ENCODE measurements around the gene CTNNA3.
"Not testable (repeated sequence)": the region's sequence is repeated elsewhere in the genome, so short reads cannot be mapped to it uniquely, and the experiment has no call there.

Gene CTNNA3

GRCh38 chr10:66349726-66350125 is 1346.3 kb downstream of the CTNNA3 start:
- no peak for TF ChIP-seq CTCF (conservative IDR thresholded peaks at IDR 0.05; ENCODE audit: low read length)
- no peak for DNase-seq (ENCODE audit: low read depth)
- H3K4me3 ChIP-seq (ENCODE audit: low read length): no peak overlapping the region

- TF ChIP-seq CTCF (conservative IDR thresholded peaks at IDR 0.05; ENCODE audit: low read length): no peak
- H3K4me3 ChIP-seq (ENCODE audit: low read length): no peak overlapping the region
- no peak for DNase-seq (ENCODE audit: low read depth)
Measured at GRCh38 chr10:66349076-66349475, 1346.9 kb downstream of the CTNNA3 start.

- no peak for TF ChIP-seq CTCF (conservative IDR thresholded peaks at IDR 0.05; ENCODE audit: low read length)
- no peak for DNase-seq (ENCODE audit: low read depth)
- H3K4me3 ChIP-seq (ENCODE audit: low read length): no peak overlapping the region
Measured at GRCh38 chr10:66337211-66337610, 1358.8 kb downstream of the CTNNA3 start.

- TF ChIP-seq CTCF (conservative IDR thresholded peaks at IDR 0.05; ENCODE audit: low read length): no peak
- no peak overlapping the region for H3K4me3 ChIP-seq (ENCODE audit: low read length)
- DNase-seq (ENCODE audit: low read depth): no peak
Measured at GRCh38 chr10:66336791-66337190, 1359.2 kb downstream of the CTNNA3 start.

GRCh38 chr10:66335753-66336152 is 1360.2 kb downstream of the CTNNA3 start:
- H3K4me3 ChIP-seq (ENCODE audit: low read length); DNase-seq (ENCODE audit: low read depth): not testable (repeated sequence)

GRCh38 chr10:66329147-66329546 is 1366.8 kb downstream of the CTNNA3 start:
- H3K4me3 ChIP-seq (ENCODE audit: low read length): no peak overlapping the region
- DNase-seq (ENCODE audit: low read depth): no peak
- no peak for TF ChIP-seq CTCF (conservative IDR thresholded peaks at IDR 0.05; ENCODE audit: low read length)

GRCh38 chr10:66326876-66327275 is 1369.1 kb downstream of the CTNNA3 start:
- TF ChIP-seq CTCF (conservative IDR thresholded peaks at IDR 0.05; ENCODE audit: low read length): no peak
- no peak for DNase-seq (ENCODE audit: low read depth)
- H3K4me3 ChIP-seq (ENCODE audit: low read length): no peak overlapping the region

GRCh38 chr10:66322777-66323176 is 1373.2 kb downstream of the CTNNA3 start:
- H3K4me3 ChIP-seq (ENCODE audit: low read length): no peak overlapping the region
- no peak for TF ChIP-seq CTCF (conservative IDR thresholded peaks at IDR 0.05; ENCODE audit: low read length)
- DNase-seq (ENCODE audit: low read depth): no peak
